GM23338 (cell line): ENCODE results near the gene CES4A. TPM values are rescaled to one million over a fixed set of nuclear protein-coding genes. Genes with fewer than 3 reads are reported as not detected.

Experiments used
- ATAC-seq: fragments of 200-7000 bp; cut with Tn5 transposase; 3 replicates; pipeline ENCODE4 v1.9.1; 2020
- DNase-seq: peaks from one replicate; pipeline ENCODE4 v3.0.0-alpha.2; 2015; ENCODE audit warnings: low spot score
- H2AFZ ChIP-seq: fragments of 200-600 bp; sonication (generic); 2 replicates; pipeline ENCODE4 v1.8.0; 2016; ENCODE audit warnings: antibody characterized with exemption, mild to moderate bottlenecking, moderate library complexity
- H3F3A ChIP-seq: fragments of 200-600 bp; sonication (generic); replicated peaks from 2 replicates; pipeline ENCODE4 v1.8.0; 2017; ENCODE audit warnings: antibody characterized with exemption, mixed run types, low read depth
- H3K27ac ChIP-seq: fragments of 200-600 bp; sonication (generic); 2 replicates; pipeline ENCODE4 v1.6.1; 2016; ENCODE audit warnings: low read depth
- H3K27me3 ChIP-seq: fragments of 200-600 bp; sonication (generic); 2 replicates; pipeline ENCODE4 v1.8.0; 2016; ENCODE audit warnings: mild to moderate bottlenecking, mixed run types, moderate library complexity; ENCODE audit not compliant: insufficient read depth
- H3K36me3 ChIP-seq: fragments of 200-600 bp; sonication (generic); 2 replicates; pipeline ENCODE4 v1.8.0; 2016; ENCODE audit warnings: mild to moderate bottlenecking; ENCODE audit not compliant: insufficient read depth
- H3K4me1 ChIP-seq: fragments of 200-600 bp; sonication (generic); 2 replicates; pipeline ENCODE4 v1.8.0; 2016; ENCODE audit warnings: mild to moderate bottlenecking, moderate library complexity; ENCODE audit not compliant: insufficient read depth
- H3K4me2 ChIP-seq: fragments of 200-600 bp; sonication (generic); 2 replicates; pipeline ENCODE4 v1.7.1; 2017; ENCODE audit warnings: mixed run types
- H3K4me3 ChIP-seq: fragments of 200-600 bp; sonication (generic); 2 replicates; pipeline ENCODE4 v1.6.1; 2016; ENCODE audit warnings: mixed run types
- H3K79me2 ChIP-seq: fragments of 200-600 bp; sonication (generic); replicated peaks from 2 replicates; pipeline ENCODE4 v1.8.0; 2017; ENCODE audit warnings: mild to moderate bottlenecking; ENCODE audit not compliant: insufficient read depth
- H3K9me2 ChIP-seq: fragments of 200-600 bp; sonication (generic); 2 replicates; pipeline ENCODE4 v1.8.0; 2017; ENCODE audit not compliant: insufficient read depth
- H4K20me1 ChIP-seq: fragments of 200-600 bp; sonication (generic); replicated peaks from 2 replicates; pipeline ENCODE4 v1.8.0; 2017; ENCODE audit warnings: mild to moderate bottlenecking; ENCODE audit not compliant: insufficient read depth
- H3K27ac Mint-ChIP-seq: 2 replicates; pipeline ENCODE4 v1.8.0; 2020; ENCODE audit warnings: inconsistent platforms, mild to moderate bottlenecking, moderate library complexity, mixed read lengths
- H3K27me3 Mint-ChIP-seq: 3 replicates; pipeline ENCODE4 v1.8.0; 2022; ENCODE audit warnings: low read depth, mild to moderate bottlenecking, moderate library complexity, mixed read lengths, inconsistent platforms; ENCODE audit not compliant: insufficient read depth, poor library complexity
- H3K36me3 Mint-ChIP-seq: 3 replicates; pipeline ENCODE4 v1.8.0; 2021; ENCODE audit warnings: low read depth, mild to moderate bottlenecking, inconsistent platforms, moderate library complexity, mixed read lengths
- H3K4me1 Mint-ChIP-seq: 3 replicates; pipeline ENCODE4 v1.8.0; 2020; ENCODE audit warnings: mild to moderate bottlenecking, inconsistent platforms, mixed read lengths
- H3K4me3 Mint-ChIP-seq: 3 replicates; pipeline ENCODE4 v1.8.0; 2021; ENCODE audit warnings: moderate library complexity, mild to moderate bottlenecking, inconsistent platforms, mixed read lengths
- H3K9me3 Mint-ChIP-seq: 3 replicates; pipeline ENCODE4 v1.8.0; 2020; ENCODE audit warnings: moderate library complexity, mild to moderate bottlenecking, inconsistent platforms, mixed read lengths
- CREB1 ChIP-seq: fragments of 250-450 bp; sonication (Bioruptor Pico); IDR thresholded peaks from 2 replicates; pipeline ENCODE4 v1.5.0; 2020; ENCODE audit warnings: low read depth, mild to moderate bottlenecking, moderate library complexity
- CTCF ChIP-seq, 2 experiments: fragments of 200-600 bp in 1 of 2; sonication (generic) in 1 of 2; conservative IDR thresholded peaks; 2 replicates each; pipeline versions ENCODE4 v1.5.1 to v1.6.1; 2016 to 2017; ENCODE audit warnings: antibody characterized with exemption in 2 of 2, low read depth in 2 of 2, mild to moderate bottlenecking in 2 of 2, moderate library complexity in 1 of 2
- ETS1 ChIP-seq: IDR thresholded peaks from 2 replicates; pipeline ENCODE4 v1.6.1; 2016; ENCODE audit warnings: antibody characterized with exemption
- EZH2 ChIP-seq: fragments of 200-600 bp; sonication (generic); IDR thresholded peaks from one replicate; pipeline ENCODE4 v1.8.0; 2017; ENCODE audit warnings: antibody characterized with exemption, mild to moderate bottlenecking, low read depth; ENCODE audit not compliant: unreplicated experiment
- EZH2phosphoT487 ChIP-seq: fragments of 200-600 bp; sonication (generic); IDR thresholded peaks from one replicate; pipeline ENCODE4 v1.8.1; 2018; ENCODE audit warnings: antibody characterized with exemption; ENCODE audit not compliant: unreplicated experiment
- NANOG ChIP-seq: IDR thresholded peaks from 2 replicates; pipeline ENCODE4 v1.6.1; 2016; ENCODE audit warnings: antibody characterized with exemption, borderline replicate concordance
- POLR2AphosphoS5 ChIP-seq: IDR thresholded peaks from 2 replicates; pipeline ENCODE4 v1.6.1; 2016; ENCODE audit warnings: antibody characterized with exemption, low read depth
- STAT1 ChIP-seq: IDR thresholded peaks from one replicate; pipeline ENCODE4 v1.6.1; 2016; ENCODE audit warnings: antibody characterized with exemption; ENCODE audit not compliant: unreplicated experiment
- ZNF114 ChIP-seq: fragments of 250-450 bp; sonication (Bioruptor Pico); IDR thresholded peaks from 2 replicates; pipeline ENCODE4 v1.5.0; 2020; ENCODE audit warnings: mild to moderate bottlenecking, moderate library complexity
- ZNF331 ChIP-seq: fragments of 250-450 bp; sonication (Bioruptor Pico); IDR thresholded peaks from 2 replicates; pipeline ENCODE4 v1.5.0; 2020; ENCODE audit warnings: low read depth, mild to moderate bottlenecking, moderate library complexity
- polyA plus RNA-seq: library from polyadenylated mRNA; unstranded; fragments of >200 nt; fragmentation: Nextera tagmentation; extraction: Ambion mirVana; gene quantifications from 2 replicates; pipeline ENCODE4 v1.2.1, GENCODE V29; 2016
- total RNA-seq: library from RNA; depleted of rRNA; stranded (reverse); fragments of >200 nt; shearing (Covaris generic); gene quantifications from 2 replicates; pipeline ENCODE4 v1.2.3, GENCODE V29; 2014

CES4A gene
- total and polyA plus RNA-seq, 2 experiments from 2014 or later, result 0.10 to 0.42 TPM

- H3K4me3 ChIP-seq, result peak overlapping the region; percentile 72; the same call in 1 of the 2 replicates
Measured at GRCh38 chr16:67001726-67002125, 13.3 kb downstream of the CES4A start.

GRCh38 chr16:67006930-67007658 lies 18.7 kb downstream of the CES4A start:
- H3K79me2 ChIP-seq, result no peaks in the 10 kb centered on the region
- no peak overlapping the region for H3K27ac ChIP-seq
- no peaks in the 10 kb centered on the region for H3K36me3 ChIP-seq
- H3K27me3 Mint-ChIP-seq, result peaks cover 23% of the 10 kb centered on the region
- no peaks in the 10 kb centered on the region for H3K9me2 ChIP-seq
- no peaks in the 10 kb centered on the region; the same call in 2 of the 3 replicates for H3K4me1 Mint-ChIP-seq
- ATAC-seq (no peak), DNase-seq (no peak)
- no peak overlapping the region for H3K4me3 ChIP-seq
- no peaks in the 10 kb centered on the region for H3K9me3 Mint-ChIP-seq
- H3F3A ChIP-seq, result no peaks in the 10 kb centered on the region
- H3K27ac Mint-ChIP-seq, result no peak overlapping the region
- no peak overlapping the region for H2AFZ ChIP-seq
- H3K4me1 ChIP-seq, result no peaks in the 10 kb centered on the region
- H3K4me2 ChIP-seq, result no peak overlapping the region
- no peaks in the 10 kb centered on the region for H4K20me1 ChIP-seq
- H3K4me3 Mint-ChIP-seq, result no peak overlapping the region
- no peaks in the 10 kb centered on the region for H3K36me3 Mint-ChIP-seq
- peaks cover 19% of the 10 kb centered on the region for H3K27me3 ChIP-seq
- TF ChIP-seq CTCF (conservative IDR thresholded peaks at IDR 0.05; ENCODE audit: low read depth in 2 of 2) (no peak), ZNF114 (no peak), ETS1 (no peak), CREB1 (CRISPR knock-in tag) (no peak), STAT1 (no peak)

More at GRCh38 chr16:67001726-67002125, 13.3 kb downstream of the CES4A start:
- Histone ChIP-seq H3K4me2 (peak overlapping the region; percentile 86; the same call in 1 of the 2 replicates), H3K27ac (no peak overlapping the region), H3K4me1 (no peaks in the 10 kb centered on the region; the same call in 1 of the 2 replicates), H2AFZ (0 out of 2 replicates have a peak overlapping the region, but pooled peaks have one; percentile 98), H3K27me3 (peaks cover 54% of the 10 kb centered on the region), H3F3A (no peaks in the 10 kb centered on the region), H3K9me2 (no peaks in the 10 kb centered on the region), H3K79me2 (no peaks in the 10 kb centered on the region), H4K20me1 (no peaks in the 10 kb centered on the region), H3K36me3 (no peaks in the 10 kb centered on the region)
- Mint-ChIP-seq H3K27ac (no peak overlapping the region), H3K27me3 (peaks cover 43% of the 10 kb centered on the region), H3K4me1 (peaks cover 7% of the 10 kb centered on the region; the same call in 2 of the 3 replicates), H3K4me3 (peak overlapping the region; percentile 15; the same call in 2 of the 3 replicates), H3K9me3 (no peaks in the 10 kb centered on the region), H3K36me3 (no peaks in the 10 kb centered on the region; the same call in 2 of the 3 replicates)
- ATAC-seq, result no peak
- no peak for TF ChIP-seq ETS1
- TF ChIP-seq CTCF (conservative IDR thresholded peaks at IDR 0.05; ENCODE audit: low read depth in 2 of 2), result no peak
- no peak for TF ChIP-seq EZH2phosphoT487
- no peak for TF ChIP-seq POLR2AphosphoS5
- no peak for TF ChIP-seq ZNF331
- TF ChIP-seq EZH2, result no peak
- no peak for TF ChIP-seq ZNF114
- no peak for TF ChIP-seq CREB1 (CRISPR knock-in tag)
- TF ChIP-seq NANOG, result no peak
- DNase-seq, result no peak
